ENCODE measurements around the gene TXLNA.

Gene TXLNA

DNA sequence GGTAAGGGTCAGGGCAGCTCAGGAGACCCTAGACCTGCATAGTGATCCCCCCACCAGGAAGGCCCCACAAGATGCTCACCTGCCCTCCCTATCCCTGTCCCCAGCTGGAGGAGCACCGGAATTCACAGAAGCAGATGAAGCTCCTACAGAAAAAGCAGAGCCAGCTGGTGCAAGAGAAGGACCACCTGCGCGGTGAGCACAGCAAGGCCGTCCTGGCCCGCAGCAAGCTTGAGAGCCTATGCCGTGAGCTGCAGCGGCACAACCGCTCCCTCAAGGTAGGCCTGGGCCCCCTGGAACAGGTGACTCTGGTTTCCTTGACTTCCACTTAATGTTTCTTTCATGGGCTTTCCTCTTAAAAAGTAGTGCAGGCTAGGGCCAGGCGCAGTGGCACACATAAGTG is 8.4 kb downstream of the TXLNA start:
- TF ChIP-seq CTCF (IDR thresholded peaks at IDR 0.05; ENCODE audit: insufficient read depth, low read length, poor library complexity, severe bottlenecking) = no peak
- no peak for TF ChIP-seq EZH2phosphoT487 (conservative IDR thresholded peaks at IDR 0.05; ENCODE audit: low read length)
- no peaks in the 10 kb centered on the region for H3K9me2 ChIP-seq (replicated peaks; ENCODE audit: insufficient read depth, low read length)
- H3K4me3 ChIP-seq (ENCODE audit: insufficient read depth, low read length, poor library complexity, severe bottlenecking) = no peak overlapping the region
- peaks cover 4% of the 10 kb centered on the region; the same call in 1 of the 2 replicates for H4K20me1 ChIP-seq (ENCODE audit: low read depth, low read length)
- no peaks in the 10 kb centered on the region for H3F3A ChIP-seq (ENCODE audit: insufficient read depth)
- H3K4me2 ChIP-seq (ENCODE audit: low read depth, low read length, poor library complexity, severe bottlenecking) = no peak overlapping the region
- no peak overlapping the region for H3K9ac ChIP-seq (ENCODE audit: low read length)
- no peak overlapping the region for H3K27ac ChIP-seq (ENCODE audit: low read depth, low read length)
- peaks cover 31% of the 10 kb centered on the region for H3K36me3 ChIP-seq (ENCODE audit: low read length)
- H3K79me2 ChIP-seq (ENCODE audit: insufficient read depth, low read length) = peaks cover 47% of the 10 kb centered on the region
- H3K9me3 ChIP-seq (ENCODE audit: insufficient read depth, low read length) = no peaks in the 10 kb centered on the region
- no peak overlapping the region for H2AFZ ChIP-seq (ENCODE audit: low read depth, low read length, severe bottlenecking)
- H3K27me3 ChIP-seq (ENCODE audit: low read length) = no peaks in the 10 kb centered on the region

GRCh38 chr1:32192220-32192948 is 12.9 kb downstream of the TXLNA start:
- Histone ChIP-seq H2AFZ (ENCODE audit: low read depth, low read length, severe bottlenecking) (no peak overlapping the region), H3K9ac (ENCODE audit: low read length) (no peak overlapping the region), H3K27me3 (ENCODE audit: low read length) (no peaks in the 10 kb centered on the region), H3K79me2 (ENCODE audit: insufficient read depth, low read length) (peaks cover 12% of the 10 kb centered on the region; the same call in 1 of the 2 replicates), H4K20me1 (ENCODE audit: low read depth, low read length) (no peaks in the 10 kb centered on the region; the same call in 1 of the 2 replicates), H3K9me3 (ENCODE audit: insufficient read depth, low read length) (no peaks in the 10 kb centered on the region), H3K36me3 (ENCODE audit: low read length) (peaks cover 27% of the 10 kb centered on the region), H3K27ac (ENCODE audit: low read depth, low read length) (no peak overlapping the region), H3K4me3 (ENCODE audit: insufficient read depth, low read length, poor library complexity, severe bottlenecking) (no peak overlapping the region), H3K9me2 (replicated peaks; ENCODE audit: insufficient read depth, low read length) (no peaks in the 10 kb centered on the region), H3K4me2 (ENCODE audit: low read depth, low read length, poor library complexity, severe bottlenecking) (no peak overlapping the region), H3F3A (ENCODE audit: insufficient read depth) (0 out of 2 replicates have a peak, but pooled peaks cover 9% of the 10 kb centered on the region)
- TF ChIP-seq CTCF (IDR thresholded peaks at IDR 0.05; ENCODE audit: insufficient read depth, low read length, poor library complexity, severe bottlenecking) = no peak
- TF ChIP-seq EZH2phosphoT487 (conservative IDR thresholded peaks at IDR 0.05; ENCODE audit: low read length) = no peak

GRCh38 chr1:32194984-32195383 is 15.5 kb downstream of the TXLNA start:
- Histone ChIP-seq H3F3A (ENCODE audit: insufficient read depth) (0 out of 2 replicates have a peak, but pooled peaks cover 9% of the 10 kb centered on the region), H3K4me3 (ENCODE audit: insufficient read depth, low read length, poor library complexity, severe bottlenecking) (no peak overlapping the region), H3K79me2 (ENCODE audit: insufficient read depth, low read length) (peaks cover under 1% of the 10 kb centered on the region; the same call in 1 of the 2 replicates), H4K20me1 (ENCODE audit: low read depth, low read length) (no peaks in the 10 kb centered on the region), H3K27ac (ENCODE audit: low read depth, low read length) (no peak overlapping the region), H3K36me3 (ENCODE audit: low read length) (peaks cover 19% of the 10 kb centered on the region), H3K9ac (ENCODE audit: low read length) (no peak overlapping the region), H3K4me2 (ENCODE audit: low read depth, low read length, poor library complexity, severe bottlenecking) (no peak overlapping the region), H3K9me3 (ENCODE audit: insufficient read depth, low read length) (no peaks in the 10 kb centered on the region), H2AFZ (ENCODE audit: low read depth, low read length, severe bottlenecking) (no peak overlapping the region), H3K27me3 (ENCODE audit: low read length) (no peaks in the 10 kb centered on the region), H3K9me2 (replicated peaks; ENCODE audit: insufficient read depth, low read length) (no peaks in the 10 kb centered on the region)
- no peak for TF ChIP-seq CTCF (IDR thresholded peaks at IDR 0.05; ENCODE audit: insufficient read depth, low read length, poor library complexity, severe bottlenecking)
- no peak for TF ChIP-seq EZH2phosphoT487 (conservative IDR thresholded peaks at IDR 0.05; ENCODE audit: low read length)
